Prostate gland (tissue), 2 donors: ENCODE results near the gene PHACTR2.
"Not testable (repeated sequence)": the region's sequence is repeated elsewhere in the genome, so short reads cannot be mapped to it uniquely, and the experiment has no call there.

Source experiments
- POLR2AphosphoS5 ChIP-seq: sonication (generic); formaldehyde crosslinking; IDR thresholded peaks from one replicate; pipeline ENCODE4 v1.6.1; 2017; ENCODE audit warnings: antibody characterized with exemption
- TF ChIP-seq, protein P1 (sequence below), 4 experiments: fragments of 200-600 bp in 2 of 4; fragments of 450-650 bp in 2 of 4; sonication (generic) in 2 of 4; IDR thresholded peaks; 1 replicate in 3 of 4; 2 replicates in 1 of 4; pipeline ENCODE4 v1.5.1; 2016 to 2019; ENCODE audit warnings: antibody characterized with exemption in 4 of 4, mild to moderate bottlenecking in 2 of 4, moderate library complexity in 2 of 4

DNA sequence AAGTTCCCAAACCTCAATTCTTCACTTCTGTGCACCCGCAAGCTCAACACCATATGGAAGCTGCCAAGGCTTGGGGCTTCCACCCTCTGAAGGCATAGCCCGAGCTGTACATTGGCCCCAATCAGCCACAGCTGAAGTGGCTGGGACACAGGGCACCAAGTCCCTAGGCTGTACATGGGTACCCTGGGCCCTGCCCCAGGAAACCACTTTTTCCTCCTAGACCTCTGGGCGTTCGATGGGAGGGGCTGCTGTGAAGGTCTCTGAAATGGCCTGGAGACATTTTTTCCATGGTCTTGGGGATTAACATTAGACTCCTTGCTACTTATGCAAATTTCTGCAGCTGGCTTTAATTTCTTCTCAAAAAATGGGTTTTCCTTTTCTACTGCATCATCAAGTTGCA, 195.8 kb downstream of the PHACTR2 start:
- TF ChIP-seq, protein P1, sequence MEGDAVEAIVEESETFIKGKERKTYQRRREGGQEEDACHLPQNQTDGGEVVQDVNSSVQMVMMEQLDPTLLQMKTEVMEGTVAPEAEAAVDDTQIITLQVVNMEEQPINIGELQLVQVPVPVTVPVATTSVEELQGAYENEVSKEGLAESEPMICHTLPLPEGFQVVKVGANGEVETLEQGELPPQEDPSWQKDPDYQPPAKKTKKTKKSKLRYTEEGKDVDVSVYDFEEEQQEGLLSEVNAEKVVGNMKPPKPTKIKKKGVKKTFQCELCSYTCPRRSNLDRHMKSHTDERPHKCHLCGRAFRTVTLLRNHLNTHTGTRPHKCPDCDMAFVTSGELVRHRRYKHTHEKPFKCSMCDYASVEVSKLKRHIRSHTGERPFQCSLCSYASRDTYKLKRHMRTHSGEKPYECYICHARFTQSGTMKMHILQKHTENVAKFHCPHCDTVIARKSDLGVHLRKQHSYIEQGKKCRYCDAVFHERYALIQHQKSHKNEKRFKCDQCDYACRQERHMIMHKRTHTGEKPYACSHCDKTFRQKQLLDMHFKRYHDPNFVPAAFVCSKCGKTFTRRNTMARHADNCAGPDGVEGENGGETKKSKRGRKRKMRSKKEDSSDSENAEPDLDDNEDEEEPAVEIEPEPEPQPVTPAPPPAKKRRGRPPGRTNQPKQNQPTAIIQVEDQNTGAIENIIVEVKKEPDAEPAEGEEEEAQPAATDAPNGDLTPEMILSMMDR (IDR thresholded peaks at IDR 0.05) = not testable (repeated sequence)
- TF ChIP-seq POLR2AphosphoS5 = not testable (repeated sequence)
